Neuronal stem cell (in vitro differentiated cells): ENCODE results near the gene TRPM6.

ENCODE experiments used
- DNase-seq: peaks from one replicate; pipeline ENCODE4 v3.0.0-alpha.2; 2013; ENCODE audit warnings: low spot score
- H2AFZ ChIP-seq: one replicate; pipeline ENCODE4 v1.6.1; 2013; ENCODE audit warnings: mild to moderate bottlenecking, low read length, inconsistent platforms
- H2AK5ac ChIP-seq: 2 replicates; pipeline ENCODE4 v1.6.1; 2013; ENCODE audit warnings: low read depth, mild to moderate bottlenecking, inconsistent platforms, low read length, moderate library complexity, mixed read lengths
- H2BK120ac ChIP-seq: 2 replicates; pipeline ENCODE4 v1.6.1; 2013; ENCODE audit warnings: low read depth, mild to moderate bottlenecking, inconsistent platforms, low read length, moderate library complexity, mixed read lengths
- H2BK12ac ChIP-seq: one replicate; pipeline ENCODE4 v1.6.1; 2013; ENCODE audit warnings: low read length, inconsistent platforms
- H2BK15ac ChIP-seq: 2 replicates; pipeline ENCODE4 v1.6.1; 2013; ENCODE audit warnings: mild to moderate bottlenecking, low read length, inconsistent platforms, mixed read lengths
- H2BK5ac ChIP-seq: one replicate; pipeline ENCODE4 v1.6.1; 2013; ENCODE audit warnings: inconsistent platforms, mild to moderate bottlenecking, low read length, moderate library complexity
- H3K14ac ChIP-seq: one replicate; pipeline ENCODE4 v1.6.1; 2013; ENCODE audit warnings: low read length, inconsistent platforms
- H3K18ac ChIP-seq: 2 replicates; pipeline ENCODE4 v1.6.1; 2013; ENCODE audit warnings: low read length, inconsistent platforms
- H3K23ac ChIP-seq: 2 replicates; pipeline ENCODE4 v1.6.1; 2013; ENCODE audit warnings: low read depth, mild to moderate bottlenecking, mixed read lengths, low read length, inconsistent platforms; ENCODE audit not compliant: poor library complexity
- H3K27ac ChIP-seq: replicated peaks from 3 replicates; pipeline ENCODE4 v1.5.1; 2013; ENCODE audit warnings: low read length, inconsistent platforms
- H3K27me3 ChIP-seq, 3 experiments: 2 replicates each; pipeline ENCODE4 v1.6.1; 2013; ENCODE audit warnings: low read length in 3 of 3, mild to moderate bottlenecking in 2 of 3, inconsistent platforms in 1 of 3, low read depth in 1 of 3, mixed read lengths in 1 of 3, moderate library complexity in 1 of 3; ENCODE audit not compliant: control insufficient read depth in 3 of 3, insufficient read depth in 3 of 3
- H3K36me3 ChIP-seq, 2 donors: replicated peaks in 1 of 2; 2 replicates each; pipeline ENCODE4 v1.6.1; 2013; ENCODE audit warnings: low read length in 2 of 2; ENCODE audit not compliant: control insufficient read depth in 2 of 2, insufficient read depth in 2 of 2
- H3K4ac ChIP-seq: 2 replicates; pipeline ENCODE4 v1.6.1; 2013; ENCODE audit warnings: inconsistent platforms, mild to moderate bottlenecking, low read length, moderate library complexity
- H3K4me1 ChIP-seq, 2 donors: 1 replicate in 1 of 2; 2 replicates in 1 of 2; pipeline ENCODE4 v1.6.1; 2013; ENCODE audit warnings: low read length in 2 of 2, low read depth in 1 of 2; ENCODE audit not compliant: control insufficient read depth in 2 of 2, insufficient read depth in 1 of 2
- H3K4me2 ChIP-seq: one replicate; pipeline ENCODE4 v1.6.1; 2013; ENCODE audit warnings: mild to moderate bottlenecking, low read length, inconsistent platforms; ENCODE audit not compliant: insufficient read depth, poor library complexity, severe bottlenecking
- H3K4me3 ChIP-seq, 2 donors: 2 replicates each; pipeline ENCODE4 v1.5.1; 2013; ENCODE audit warnings: low read length in 2 of 2, mild to moderate bottlenecking in 2 of 2, inconsistent platforms in 1 of 2, moderate library complexity in 1 of 2
- H3K79me1 ChIP-seq: one replicate; pipeline ENCODE4 v1.6.1; 2013; ENCODE audit warnings: low read depth, mild to moderate bottlenecking, inconsistent platforms, low read length, moderate library complexity
- H3K9ac ChIP-seq: one replicate; pipeline ENCODE4 v1.6.1; 2013; ENCODE audit warnings: mild to moderate bottlenecking, low read depth, low read length, inconsistent platforms; ENCODE audit not compliant: poor library complexity
- H3K9me3 ChIP-seq, 2 donors: replicated peaks in 1 of 2; 2 replicates each; pipeline versions ENCODE3 to v1.6.1; 2013; ENCODE audit warnings: low read length in 2 of 2, mild to moderate bottlenecking in 2 of 2, inconsistent platforms in 1 of 2, low read depth in 1 of 2, mixed read lengths in 1 of 2, moderate library complexity in 1 of 2; ENCODE audit not compliant: control insufficient read depth in 2 of 2, insufficient read depth in 1 of 2
- H4K8ac ChIP-seq: one replicate; pipeline ENCODE4 v1.6.1; 2013; ENCODE audit warnings: low read depth, mild to moderate bottlenecking, inconsistent platforms, low read length, moderate library complexity
- H4K91ac ChIP-seq: one replicate; pipeline ENCODE4 v1.6.1; 2013; ENCODE audit warnings: low read length, low read depth, mild to moderate bottlenecking, inconsistent platforms; ENCODE audit not compliant: poor library complexity
- WGBS, 2 donors: extraction: QIAGEN DNeasy Blood & Tissue Kit; methylation state at CpG; one replicate each; pipeline ENCODE4 v1.1.7; 2013; ENCODE audit warnings: missing lambda C conversion rate in 2 of 2, mixed read lengths in 1 of 2; ENCODE audit not compliant: insufficient read length in 2 of 2, insufficient replicate concordance in 1 of 2; ENCODE audit errors: extremely low coverage in 2 of 2; 5-methylcytosine and 5-hydroxymethylcytosine counted together

TRPM6 gene

DNA sequence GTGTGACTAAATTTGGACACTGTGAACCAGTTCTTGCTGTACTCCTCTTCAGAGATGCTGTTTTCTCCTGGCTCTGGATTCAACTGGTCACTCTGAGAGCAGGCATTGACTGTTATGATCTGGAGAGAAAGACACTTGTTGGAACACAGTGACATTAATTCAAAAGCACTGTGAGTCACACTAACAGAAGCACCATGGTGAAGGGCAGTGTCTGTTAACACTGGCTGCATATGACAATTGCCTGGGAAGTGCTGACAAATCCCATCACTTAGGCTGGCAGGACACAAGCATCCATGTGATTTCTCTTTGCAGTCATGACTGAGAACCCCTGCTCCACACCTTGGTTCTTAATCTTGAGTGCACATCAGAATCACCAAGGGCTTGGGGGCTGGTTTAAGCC is 132.4 kb downstream of the TRPM6 start:
- H2BK120ac ChIP-seq: no peak overlapping the region
- H3K18ac ChIP-seq: no peak overlapping the region
- H4K91ac ChIP-seq: no peak overlapping the region
- no peak overlapping the region for H3K23ac ChIP-seq
- H3K4ac ChIP-seq: no peak overlapping the region
- H3K14ac ChIP-seq: no peak overlapping the region
- H3K27me3 ChIP-seq: no peaks in the 10 kb centered on the region
- no peak overlapping the region for H2AFZ ChIP-seq
- no peak overlapping the region for H2AK5ac ChIP-seq
- H2BK5ac ChIP-seq: no peak overlapping the region
- no peaks in the 10 kb centered on the region for H3K79me1 ChIP-seq
- no peaks in the 10 kb centered on the region for H3K9me3 ChIP-seq
- H3K4me3 ChIP-seq: no peak overlapping the region
- no peak overlapping the region for H2BK15ac ChIP-seq
- no peaks in the 10 kb centered on the region for H3K36me3 ChIP-seq
- no peaks in the 10 kb centered on the region for H3K4me1 ChIP-seq
- DNase-seq: no peak
- no peak overlapping the region for H3K9ac ChIP-seq
- H4K8ac ChIP-seq: no peak overlapping the region
- no peak overlapping the region for H3K4me2 ChIP-seq
- H3K27ac ChIP-seq: no peak overlapping the region
- H2BK12ac ChIP-seq: no peak overlapping the region

DNA sequence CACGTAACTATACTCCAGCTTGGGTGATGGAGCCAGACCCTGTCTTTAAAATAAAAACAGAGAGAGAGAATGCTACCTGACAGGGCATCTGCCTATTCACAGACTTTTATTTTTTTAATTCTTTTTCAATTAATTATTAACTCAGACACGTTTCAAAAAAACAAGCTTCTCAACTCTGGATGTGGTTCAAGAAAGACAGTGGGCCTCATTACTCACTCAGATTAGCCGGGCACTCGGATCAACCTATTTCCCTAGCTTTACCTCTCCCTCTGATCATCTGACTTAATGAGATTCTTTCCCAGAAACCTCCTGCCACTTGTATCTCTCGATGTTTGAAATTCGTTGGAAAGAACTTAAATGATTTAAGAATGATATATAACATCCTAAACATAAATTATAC is 134.1 kb downstream of the TRPM6 start:
- Histone ChIP-seq H3K9ac (no peak overlapping the region), H2BK5ac (no peak overlapping the region), H2AFZ (no peak overlapping the region), H2BK12ac (no peak overlapping the region), H4K8ac (no peak overlapping the region), H3K4me3 (no peak overlapping the region), H3K27ac (no peak overlapping the region), H3K18ac (no peak overlapping the region), H3K36me3 (no peaks in the 10 kb centered on the region), H3K27me3 (no peaks in the 10 kb centered on the region), H3K9me3 (no peaks in the 10 kb centered on the region), H3K14ac (no peak overlapping the region), H3K4me1 (no peaks in the 10 kb centered on the region), H3K4ac (no peak overlapping the region), H2AK5ac (no peak overlapping the region), H2BK120ac (no peak overlapping the region), H2BK15ac (no peak overlapping the region), H4K91ac (no peak overlapping the region), H3K4me2 (no peak overlapping the region), H3K79me1 (no peaks in the 10 kb centered on the region), H3K23ac (no peak overlapping the region)
- no CpG with 5 or more reads among the region's 6 CpGs for WGBS, 2 donors
- DNase-seq: no peak

GRCh38 chr9:74748966-74749365 is 138.8 kb downstream of the TRPM6 start:
- Histone ChIP-seq H3K4me2 (no peak overlapping the region), H3K4me1 (no peaks in the 10 kb centered on the region), H3K23ac (no peak overlapping the region), H3K14ac (no peak overlapping the region), H2BK120ac (no peak overlapping the region), H2BK12ac (no peak overlapping the region), H4K91ac (no peak overlapping the region), H3K4ac (no peak overlapping the region), H2AK5ac (no peak overlapping the region), H3K27ac (no peak overlapping the region), H2AFZ (no peak overlapping the region), H2BK5ac (no peak overlapping the region), H3K9ac (no peak overlapping the region), H4K8ac (no peak overlapping the region), H2BK15ac (no peak overlapping the region), H3K4me3 (no peak overlapping the region), H3K9me3 (no peaks in the 10 kb centered on the region), H3K27me3 (no peaks in the 10 kb centered on the region), H3K79me1 (no peaks in the 10 kb centered on the region), H3K18ac (no peak overlapping the region), H3K36me3 (no peaks in the 10 kb centered on the region)
- WGBS, 2 donors: no CpG with 5 or more reads among the region's 4 CpGs
- DNase-seq: no peak

DNA sequence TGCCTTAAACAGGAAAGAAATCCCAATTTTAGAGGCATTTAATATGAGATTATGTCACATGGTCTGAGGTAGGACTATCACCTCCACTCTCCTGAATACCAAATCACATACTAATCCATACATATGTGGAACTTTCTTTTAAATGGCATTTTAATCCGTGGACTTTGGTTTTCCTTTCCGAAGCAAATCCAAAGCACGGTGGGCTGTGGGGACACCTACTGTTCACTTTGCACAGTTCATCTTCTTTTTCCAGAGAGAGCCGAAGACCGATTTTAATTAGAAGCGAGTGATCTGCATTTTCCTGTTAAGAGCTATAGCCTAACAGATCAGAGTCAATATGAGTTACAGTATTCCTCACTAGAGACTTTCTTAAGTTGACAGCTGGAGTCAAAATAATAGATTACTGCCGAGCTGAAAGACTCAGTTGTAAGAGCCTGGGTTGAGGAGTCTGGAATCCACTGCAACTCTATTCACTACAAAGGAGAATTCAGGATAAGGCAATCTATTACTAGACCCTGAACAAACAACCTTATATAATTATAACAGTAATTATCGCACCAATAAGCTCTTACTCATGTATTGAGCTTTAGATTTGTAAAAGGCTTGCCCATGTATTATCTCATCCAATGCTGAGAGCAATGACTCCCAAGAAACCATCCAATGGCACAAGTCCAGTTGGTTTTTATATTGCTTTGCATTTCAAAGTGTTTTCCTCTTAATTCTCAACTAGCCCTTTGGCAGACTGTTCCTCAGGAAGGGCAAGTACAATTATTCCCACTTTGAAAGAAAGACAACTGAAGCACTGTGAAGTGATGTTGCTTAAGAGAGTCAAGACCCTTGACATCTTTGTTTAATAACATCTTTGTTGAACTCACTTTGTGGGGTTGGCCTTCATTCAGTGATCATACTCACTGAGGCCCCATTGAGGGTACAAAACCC is 144.7 kb downstream of the TRPM6 start:
- no peak overlapping the region for H2BK5ac ChIP-seq
- H2BK120ac ChIP-seq: no peak overlapping the region
- H2BK12ac ChIP-seq: no peak overlapping the region
- no peak overlapping the region for H4K8ac ChIP-seq
- no peak overlapping the region for H2BK15ac ChIP-seq
- peak overlapping the region; percentile 58 for H2AFZ ChIP-seq
- no peak overlapping the region for H3K4me2 ChIP-seq
- peak; percentile 38 for DNase-seq
- H3K9ac ChIP-seq: no peak overlapping the region
- no peak overlapping the region for H4K91ac ChIP-seq
- H2AK5ac ChIP-seq: no peak overlapping the region
- no peak overlapping the region for H3K27ac ChIP-seq
- no peaks in the 10 kb centered on the region for H3K36me3 ChIP-seq
- no peak overlapping the region for H3K4ac ChIP-seq
- peaks cover 0 to 3% (median 0%) of the 10 kb centered on the region in 3 experiments for H3K27me3 ChIP-seq
- H3K18ac ChIP-seq: no peak overlapping the region
- H3K23ac ChIP-seq: no peak overlapping the region
- H3K14ac ChIP-seq: no peak overlapping the region
- no peaks in the 10 kb centered on the region for H3K79me1 ChIP-seq
- no peaks in the 10 kb centered on the region for H3K4me1 ChIP-seq
- H3K4me3 ChIP-seq: no peak overlapping the region
- no peaks in the 10 kb centered on the region for H3K9me3 ChIP-seq
- WGBS, 2 donors: no CpG with 5 or more reads among the region's 8 CpGs
